ENCODE measurements around the gene KCNE4.

Gene KCNE4, protein sequence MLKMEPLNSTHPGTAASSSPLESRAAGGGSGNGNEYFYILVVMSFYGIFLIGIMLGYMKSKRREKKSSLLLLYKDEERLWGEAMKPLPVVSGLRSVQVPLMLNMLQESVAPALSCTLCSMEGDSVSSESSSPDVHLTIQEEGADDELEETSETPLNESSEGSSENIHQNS

DNA sequence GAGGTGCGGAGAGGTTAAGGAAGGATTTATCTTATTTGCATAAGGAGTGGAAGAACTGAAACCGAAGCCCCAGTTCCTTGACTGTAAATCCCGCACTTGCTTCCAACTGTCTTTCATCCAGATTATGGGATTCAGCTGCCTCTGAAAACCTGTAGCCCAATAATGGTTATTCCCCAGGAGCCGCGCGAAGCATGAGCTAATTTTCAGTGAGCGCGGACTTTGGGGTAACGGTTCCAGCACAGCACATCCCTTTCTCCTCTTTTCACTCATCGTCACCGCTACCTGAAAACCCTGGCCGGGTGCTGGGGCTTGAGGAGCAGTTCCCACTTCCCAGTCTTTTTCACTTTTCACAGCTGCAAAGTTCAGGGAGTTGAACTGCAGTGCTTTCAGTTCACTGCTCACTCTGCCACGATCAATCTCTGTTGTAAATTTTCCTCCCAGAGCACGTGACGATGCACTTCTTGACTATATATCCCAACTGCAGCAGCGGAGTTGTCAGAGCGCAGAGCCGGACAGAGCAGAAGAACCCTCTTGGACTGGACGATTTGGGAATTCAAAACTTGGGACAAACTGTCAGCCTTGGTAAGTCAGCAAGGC is at the start of gene KCNE4:
KCNE4 (plus strand) TSS at position 498 of the 597 bp plus-strand sequence. CDS start 641 bp downstream, outside the sequence.
- Mint-ChIP-seq H3K4me1 (ENCODE audit: low read depth) (peaks cover 7% of the 10 kb centered on the region), H3K9me3 (no peaks in the 10 kb centered on the region), H3K36me3 (ENCODE audit: low read depth) (no peaks in the 10 kb centered on the region), H3K27ac (no peak within 1 kb of the TSS), H3K27me3 (peaks cover 7% of the 10 kb centered on the region), H3K4me3 (peak within 1 kb of the TSS; percentile 55)
- intact Hi-C loops (cut with micrococcal nuclease) = no loop called here

DNA sequence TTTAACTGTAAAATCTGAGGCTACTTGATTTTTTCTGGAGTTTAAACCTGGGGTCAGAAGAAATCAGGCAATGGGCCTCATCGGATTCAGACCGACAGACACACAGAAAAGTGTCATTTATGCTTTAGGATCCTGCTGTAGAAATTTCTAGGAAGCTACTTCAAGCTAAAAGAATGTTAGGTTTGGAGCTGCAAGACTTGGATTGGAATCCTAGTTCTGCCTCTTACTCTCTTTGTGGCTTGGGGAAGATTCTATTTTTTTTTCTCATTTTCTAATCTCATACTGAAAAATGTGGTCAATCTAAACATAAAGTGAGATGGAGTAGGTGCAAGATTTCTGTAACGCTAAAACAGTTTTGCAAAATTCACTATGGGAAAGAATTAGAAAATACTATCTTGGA is 48.8 kb upstream of the KCNE4 start:
- no peaks in the 10 kb centered on the region for H3K9me3 Mint-ChIP-seq
- no peak overlapping the region for H3K27ac Mint-ChIP-seq
- H3K27me3 Mint-ChIP-seq = peaks cover 10% of the 10 kb centered on the region
- H3K4me3 Mint-ChIP-seq = no peak overlapping the region
- intact Hi-C loops (cut with micrococcal nuclease) = no loop called here
- H3K36me3 Mint-ChIP-seq (ENCODE audit: low read depth) = no peaks in the 10 kb centered on the region
- no peaks in the 10 kb centered on the region for H3K4me1 Mint-ChIP-seq (ENCODE audit: low read depth)

DNA sequence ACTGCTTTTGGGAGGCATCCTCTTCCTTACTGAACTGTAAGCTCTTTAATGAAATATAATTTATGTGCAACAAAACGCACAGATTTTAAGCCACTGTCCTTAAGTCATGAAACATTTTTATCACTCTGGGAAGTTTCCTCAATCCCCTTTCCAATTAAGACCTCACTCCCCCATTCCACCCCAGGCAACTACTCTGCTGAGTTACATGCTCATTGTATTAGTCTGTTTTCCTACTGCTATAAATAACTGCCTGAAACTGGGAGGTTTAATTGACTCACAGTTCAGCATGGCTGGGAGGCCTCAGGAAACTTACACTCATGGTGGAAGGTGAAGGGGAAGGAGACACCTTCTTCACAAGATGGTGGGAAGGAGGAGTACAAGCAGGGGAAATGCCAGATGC is 46.5 kb upstream of the KCNE4 start:
- Mint-ChIP-seq H3K4me1 (ENCODE audit: low read depth) (no peaks in the 10 kb centered on the region), H3K27ac (no peak overlapping the region), H3K9me3 (no peaks in the 10 kb centered on the region), H3K36me3 (ENCODE audit: low read depth) (no peaks in the 10 kb centered on the region), H3K4me3 (no peak overlapping the region), H3K27me3 (peaks cover 4% of the 10 kb centered on the region)
- intact Hi-C loops (cut with micrococcal nuclease) = no loop called here

DNA sequence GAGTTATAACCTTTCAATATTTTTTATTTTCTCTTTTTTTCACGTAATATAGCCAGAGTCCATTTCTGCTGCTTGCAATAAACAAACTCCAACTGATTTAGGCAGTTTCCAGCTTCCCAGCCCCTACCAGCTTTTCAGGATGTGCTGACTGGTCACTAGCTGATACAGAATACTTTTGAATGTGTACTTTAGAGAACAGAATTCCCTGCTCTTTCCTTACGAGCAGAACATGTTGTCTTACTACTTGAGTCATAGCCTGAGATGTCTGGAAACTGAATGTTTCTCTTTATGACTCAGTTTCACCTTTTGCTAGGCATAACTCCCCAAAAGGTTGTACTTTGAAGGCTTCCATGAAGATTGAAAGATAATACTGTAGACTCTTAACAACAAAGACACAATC is 44.5 kb upstream of the KCNE4 start:
- peaks cover 4% of the 10 kb centered on the region for H3K27me3 Mint-ChIP-seq
- H3K27ac Mint-ChIP-seq = no peak overlapping the region
- H3K9me3 Mint-ChIP-seq = no peaks in the 10 kb centered on the region
- no peak overlapping the region for H3K4me3 Mint-ChIP-seq
- H3K4me1 Mint-ChIP-seq (ENCODE audit: low read depth) = no peaks in the 10 kb centered on the region
- intact Hi-C loops (cut with micrococcal nuclease) = no loop called here
- no peaks in the 10 kb centered on the region for H3K36me3 Mint-ChIP-seq (ENCODE audit: low read depth)

DNA sequence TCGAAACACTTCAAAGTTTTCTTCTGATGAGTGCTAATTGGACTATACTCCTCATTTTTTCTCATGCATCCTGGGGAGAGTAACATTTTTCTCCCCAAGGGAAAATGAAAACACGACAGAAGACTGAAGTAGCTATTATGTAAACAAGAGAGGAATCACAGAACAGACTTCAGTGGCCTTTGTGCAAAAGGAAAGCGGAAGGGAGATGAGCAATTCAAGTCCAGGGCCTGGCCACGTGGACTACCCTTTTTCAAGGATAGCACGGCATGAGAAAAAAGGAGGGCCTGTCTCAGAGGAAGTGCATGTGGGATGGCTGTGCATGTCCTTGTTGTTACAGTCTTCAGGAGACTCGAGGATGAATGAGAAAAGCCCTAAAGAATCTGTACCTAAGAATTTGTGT is 43.8 kb upstream of the KCNE4 start:
- Mint-ChIP-seq H3K36me3 (ENCODE audit: low read depth) (no peaks in the 10 kb centered on the region), H3K9me3 (peaks cover 5% of the 10 kb centered on the region), H3K4me3 (no peak overlapping the region), H3K27ac (no peak overlapping the region), H3K27me3 (peaks cover 4% of the 10 kb centered on the region), H3K4me1 (ENCODE audit: low read depth) (no peaks in the 10 kb centered on the region)
- intact Hi-C loops (cut with micrococcal nuclease) = no loop called here

DNA sequence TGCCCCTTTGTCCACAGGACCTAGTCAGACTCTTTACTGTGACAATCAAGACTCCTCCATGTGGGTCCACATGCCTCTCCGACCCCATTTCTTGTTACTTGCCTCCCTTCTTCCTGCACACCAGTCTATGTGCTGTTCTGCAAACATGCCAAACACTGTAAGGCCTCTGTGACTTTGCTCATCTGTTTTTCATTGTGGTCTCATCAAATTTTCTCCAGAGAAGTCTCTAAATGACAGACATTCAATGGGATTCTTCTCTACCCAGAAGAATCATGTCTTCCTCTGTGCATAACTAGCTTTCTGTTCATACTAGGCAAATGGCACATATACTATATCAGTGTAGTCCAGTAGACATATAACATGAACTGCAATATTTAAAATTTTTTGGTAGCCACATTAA is 43.0 kb upstream of the KCNE4 start:
- Mint-ChIP-seq H3K4me3 (no peak overlapping the region), H3K36me3 (ENCODE audit: low read depth) (no peaks in the 10 kb centered on the region), H3K27me3 (no peaks in the 10 kb centered on the region), H3K27ac (no peak overlapping the region), H3K4me1 (ENCODE audit: low read depth) (no peaks in the 10 kb centered on the region), H3K9me3 (peaks cover 7% of the 10 kb centered on the region)
- intact Hi-C loops (cut with micrococcal nuclease) = no loop called here

DNA sequence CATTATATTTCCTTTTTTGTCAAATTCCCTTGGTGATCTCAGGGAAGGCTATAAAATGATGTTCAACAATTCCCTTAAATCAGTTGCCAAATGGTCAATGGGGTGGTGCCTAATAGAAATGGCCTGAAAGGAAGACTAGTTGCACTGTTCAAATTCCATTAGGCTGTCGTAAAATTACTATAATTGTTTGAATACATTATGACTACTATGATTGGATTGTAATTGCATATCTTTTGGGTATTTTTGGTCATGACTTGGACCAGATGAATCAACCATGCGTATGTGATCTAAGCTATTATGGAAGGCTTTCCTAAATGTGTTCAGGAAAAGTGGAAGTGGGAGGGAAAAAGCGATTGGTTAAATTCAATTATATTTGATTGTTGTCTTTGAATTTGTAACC is 41.3 kb upstream of the KCNE4 start:
- Mint-ChIP-seq H3K4me1 (ENCODE audit: low read depth) (no peaks in the 10 kb centered on the region), H3K36me3 (ENCODE audit: low read depth) (no peaks in the 10 kb centered on the region), H3K4me3 (no peak overlapping the region), H3K27me3 (no peaks in the 10 kb centered on the region), H3K27ac (no peak overlapping the region), H3K9me3 (peaks cover 7% of the 10 kb centered on the region)
- intact Hi-C loops (cut with micrococcal nuclease) = no loop called here

DNA sequence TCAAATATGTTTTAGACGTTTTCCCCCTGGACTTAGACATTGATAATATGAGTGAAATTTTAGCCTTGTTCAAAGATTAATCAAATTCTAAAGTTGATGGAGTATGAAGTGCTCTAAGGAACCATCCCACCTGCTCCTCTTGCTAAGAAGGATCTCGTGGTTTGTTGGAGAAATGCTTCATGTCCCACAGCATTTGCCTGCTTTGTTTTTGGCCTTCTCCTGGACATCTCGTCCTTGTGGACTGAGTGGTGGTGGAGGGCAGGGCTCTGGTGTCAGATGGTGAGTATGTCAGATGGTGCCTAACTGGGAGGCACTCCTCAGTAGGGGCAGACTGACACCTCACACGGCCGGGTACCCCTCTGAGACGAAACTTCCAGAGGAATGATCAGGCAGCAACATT is 39.7 kb upstream of the KCNE4 start:
- no peaks in the 10 kb centered on the region for H3K27me3 Mint-ChIP-seq
- H3K36me3 Mint-ChIP-seq (ENCODE audit: low read depth) = no peaks in the 10 kb centered on the region
- no peak overlapping the region for H3K4me3 Mint-ChIP-seq
- intact Hi-C loops (cut with micrococcal nuclease) = no loop called here
- peaks cover 7% of the 10 kb centered on the region for H3K9me3 Mint-ChIP-seq
- H3K27ac Mint-ChIP-seq = no peak overlapping the region
- no peaks in the 10 kb centered on the region for H3K4me1 Mint-ChIP-seq (ENCODE audit: low read depth)

DNA sequence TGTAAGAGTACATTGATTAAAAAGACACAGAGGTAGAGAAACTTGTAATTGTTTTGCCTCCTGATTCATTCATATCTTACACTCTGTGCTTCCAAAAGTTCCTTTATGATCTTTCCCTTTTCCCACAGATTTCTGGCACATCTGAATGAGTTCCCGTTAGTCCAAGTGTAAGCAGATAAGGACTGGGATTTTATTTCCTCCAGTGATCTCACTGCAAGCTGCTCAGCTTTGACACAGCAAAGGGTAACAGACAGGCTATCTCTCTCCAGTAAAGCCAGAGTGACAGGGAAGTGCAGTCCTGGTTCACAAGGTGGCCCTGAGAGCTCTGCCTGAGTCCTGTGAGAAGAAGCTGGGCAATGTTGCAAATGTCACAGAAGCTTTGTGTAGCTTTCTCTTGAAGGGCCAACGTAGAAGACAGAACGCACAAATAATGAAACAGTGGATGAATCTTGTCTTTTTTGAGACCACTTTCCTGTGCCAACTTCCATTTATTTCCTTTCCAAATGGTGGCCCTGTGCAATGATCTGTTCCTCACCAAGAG is 32.5 kb upstream of the KCNE4 start:
- Mint-ChIP-seq H3K27me3 (no peaks in the 10 kb centered on the region), H3K4me1 (ENCODE audit: low read depth) (no peaks in the 10 kb centered on the region), H3K9me3 (no peaks in the 10 kb centered on the region), H3K4me3 (no peak overlapping the region), H3K27ac (no peak overlapping the region), H3K36me3 (ENCODE audit: low read depth) (no peaks in the 10 kb centered on the region)
- intact Hi-C loops (cut with micrococcal nuclease) = no loop called here

DNA sequence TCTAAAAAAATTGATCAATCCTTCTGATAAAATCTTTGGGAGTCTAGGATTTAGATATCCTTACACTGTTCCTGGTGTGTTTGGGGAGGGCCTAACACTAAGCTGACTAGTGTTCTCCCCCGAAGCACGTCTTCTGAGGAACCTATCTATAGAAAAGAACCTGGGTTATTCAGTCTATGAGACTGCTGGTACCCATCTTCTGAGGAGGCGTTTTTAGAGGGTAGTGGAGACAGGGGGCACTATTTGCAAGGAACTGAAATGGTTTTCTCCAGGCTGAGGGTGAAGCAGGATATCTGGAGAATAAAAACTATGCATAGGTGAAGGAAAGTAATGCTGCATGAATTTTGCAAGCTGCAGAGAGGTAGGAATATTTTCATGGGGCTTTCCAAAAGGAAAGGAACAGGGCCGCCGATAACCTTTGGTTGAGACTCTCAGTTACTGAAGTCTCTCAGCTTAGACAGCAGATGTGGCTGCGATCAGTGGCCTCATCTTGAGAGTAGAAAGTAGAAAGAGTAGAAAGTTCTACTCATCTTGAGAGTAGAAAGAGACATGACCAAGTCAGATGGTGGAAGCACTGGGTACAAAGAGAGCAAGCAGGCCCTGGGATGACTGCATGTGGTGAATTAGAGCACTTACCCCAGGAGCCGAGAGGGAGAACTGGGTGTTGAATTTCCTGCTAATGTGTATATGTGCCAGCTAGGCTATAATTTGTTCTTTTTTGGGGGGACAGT is 31.8 kb upstream of the KCNE4 start:
- no peaks in the 10 kb centered on the region for H3K4me1 Mint-ChIP-seq (ENCODE audit: low read depth)
- H3K27me3 Mint-ChIP-seq = no peaks in the 10 kb centered on the region
- intact Hi-C loops (cut with micrococcal nuclease) = no loop called here
- no peak overlapping the region for H3K27ac Mint-ChIP-seq
- no peak overlapping the region for H3K4me3 Mint-ChIP-seq
- no peaks in the 10 kb centered on the region for H3K36me3 Mint-ChIP-seq (ENCODE audit: low read depth)
- no peaks in the 10 kb centered on the region for H3K9me3 Mint-ChIP-seq

DNA sequence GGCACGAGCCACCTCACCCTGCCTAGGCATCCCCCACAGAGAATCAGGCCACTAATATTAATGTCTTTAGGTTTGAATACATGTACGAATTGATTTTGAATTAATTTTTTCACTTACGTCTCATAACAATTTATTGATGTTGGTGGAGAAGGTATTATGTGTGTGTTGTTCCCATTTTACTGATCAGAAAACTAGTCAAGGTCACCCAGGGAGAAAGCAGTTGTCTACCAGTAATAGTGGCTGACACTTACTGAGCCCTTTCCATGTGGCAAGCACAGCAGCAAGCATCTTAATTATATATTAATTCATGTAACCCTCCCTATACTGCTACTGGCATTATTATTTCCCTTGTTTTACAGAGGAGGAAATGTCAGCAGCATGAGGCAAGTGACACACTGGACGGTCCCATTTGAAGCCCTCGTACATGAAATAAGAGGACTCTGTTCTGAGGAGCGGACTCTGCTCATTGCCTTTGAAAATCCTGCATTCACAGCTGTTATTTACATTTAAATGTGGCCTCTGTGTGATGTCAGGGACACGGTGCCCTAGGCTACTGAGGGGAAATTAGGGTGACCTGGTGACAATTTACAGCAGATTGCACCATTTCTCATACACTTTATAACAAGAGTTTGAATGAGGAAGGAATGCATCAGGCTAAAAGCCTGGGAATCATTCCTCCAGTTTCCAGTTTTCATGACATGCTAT is 30.9 kb upstream of the KCNE4 start:
- Mint-ChIP-seq H3K27me3 (no peaks in the 10 kb centered on the region), H3K27ac (no peak overlapping the region)

DNA sequence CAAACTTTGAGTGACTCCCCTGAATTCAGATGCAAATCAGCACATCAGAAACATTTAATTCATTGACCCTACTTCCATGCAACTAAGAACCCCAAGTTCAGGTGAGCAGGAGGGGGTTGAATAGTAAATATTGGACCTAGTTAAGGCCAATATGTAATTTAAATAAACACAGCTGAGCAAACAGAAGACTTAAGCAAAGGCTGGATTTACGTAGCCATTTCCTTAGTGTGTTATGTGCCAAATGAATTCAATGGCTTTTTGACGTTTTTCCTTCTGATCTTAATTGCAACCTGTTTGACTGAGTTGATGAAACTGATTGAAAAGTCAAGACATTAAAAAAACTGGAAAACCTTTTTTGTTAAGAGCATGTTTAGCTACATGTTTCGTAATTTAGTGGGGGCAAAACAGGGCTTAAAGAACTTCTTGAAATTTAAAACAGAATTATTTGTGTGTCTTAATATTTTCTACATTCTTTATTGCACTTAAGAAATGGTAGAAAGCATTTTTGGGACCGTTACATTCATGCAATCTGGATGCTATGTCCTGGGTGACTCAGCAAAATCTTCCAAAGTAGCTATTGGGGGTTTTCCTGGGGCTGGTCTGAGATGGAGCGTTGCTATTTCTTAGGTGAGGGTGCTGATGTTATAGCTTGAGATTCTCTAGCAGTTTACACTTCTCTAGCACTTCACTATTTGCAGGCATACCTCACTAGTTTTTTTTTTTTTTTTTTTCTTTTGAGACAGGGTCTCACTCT is 25.5 kb upstream of the KCNE4 start:
- Mint-ChIP-seq H3K36me3 (ENCODE audit: low read depth) (no peaks in the 10 kb centered on the region), H3K27ac (no peak overlapping the region), H3K4me3 (no peak overlapping the region), H3K4me1 (ENCODE audit: low read depth) (no peaks in the 10 kb centered on the region), H3K9me3 (peaks cover 2% of the 10 kb centered on the region), H3K27me3 (no peaks in the 10 kb centered on the region)
- intact Hi-C loops (cut with micrococcal nuclease) = no loop called here

More for the DNA sequence above, 30.9 kb upstream of the KCNE4 start:
- intact Hi-C loops (cut with micrococcal nuclease) = no loop called here
- H3K4me1 Mint-ChIP-seq (ENCODE audit: low read depth) = no peaks in the 10 kb centered on the region
- no peaks in the 10 kb centered on the region for H3K9me3 Mint-ChIP-seq
- H3K4me3 Mint-ChIP-seq = no peak overlapping the region
- H3K36me3 Mint-ChIP-seq (ENCODE audit: low read depth) = no peaks in the 10 kb centered on the region

DNA sequence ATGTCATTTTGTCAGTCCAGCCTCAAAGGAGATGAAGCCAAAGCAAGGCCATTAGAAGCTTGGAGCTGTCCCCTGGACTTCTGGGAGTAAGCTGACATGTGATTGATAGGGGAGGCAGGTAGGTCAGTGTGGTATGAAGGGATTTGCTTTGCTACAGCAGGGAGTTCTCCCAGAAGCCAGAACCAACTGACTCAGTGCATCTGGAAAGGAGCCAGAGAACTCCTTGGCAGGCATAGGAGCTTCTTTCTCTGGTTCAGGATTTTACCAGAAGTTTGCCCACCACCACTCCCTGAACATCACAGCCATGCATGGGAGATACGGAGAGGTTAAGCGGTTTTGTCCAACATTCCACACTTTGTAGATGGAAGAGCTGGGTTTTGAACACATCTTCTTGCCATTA is 24.5 kb upstream of the KCNE4 start:
- intact Hi-C loops (cut with micrococcal nuclease) = no loop called here
- Mint-ChIP-seq H3K9me3 (peaks cover 11% of the 10 kb centered on the region), H3K27me3 (no peaks in the 10 kb centered on the region), H3K4me1 (ENCODE audit: low read depth) (no peaks in the 10 kb centered on the region), H3K4me3 (no peak overlapping the region), H3K36me3 (ENCODE audit: low read depth) (no peaks in the 10 kb centered on the region), H3K27ac (no peak overlapping the region)

Measured in dendritic cell treated with granulocyte-macrophage colony-stimulating factor and Interleukin-4, amounts not matched to agents 40 ng/mL and 50 ng/mL, for 4 days (primary cell).